Endothelial cell (in vitro differentiated cells): Measurements from ENCODE around the gene MRPS18B. TPM values are rescaled to one million over a fixed set of nuclear protein-coding genes. Genes with fewer than 3 reads are reported as not detected.
A peak's percentile ranks its signal among the peaks of the same experiment; 100 is the strongest.

Experiments
- DNase-seq: peaks from one replicate; pipeline ENCODE4 v3.0.0; 2021; ENCODE audit warnings: low spot score
- H3K27ac Mint-ChIP-seq: one replicate; pipeline ENCODE4 v1.8.0; 2021; ENCODE audit warnings: mixed read lengths, inconsistent platforms; ENCODE audit not compliant: unreplicated experiment
- H3K27me3 Mint-ChIP-seq: one replicate; pipeline ENCODE4 v1.8.0; 2021; ENCODE audit warnings: mild to moderate bottlenecking, moderate library complexity, mixed read lengths, inconsistent platforms; ENCODE audit not compliant: unreplicated experiment
- H3K36me3 Mint-ChIP-seq: one replicate; pipeline ENCODE4 v1.8.0; 2021; ENCODE audit warnings: mild to moderate bottlenecking, low read depth, mixed read lengths, inconsistent platforms; ENCODE audit not compliant: unreplicated experiment
- H3K4me1 Mint-ChIP-seq: one replicate; pipeline ENCODE4 v1.8.0; 2021; ENCODE audit warnings: mild to moderate bottlenecking, mixed read lengths, inconsistent platforms; ENCODE audit not compliant: unreplicated experiment
- H3K4me3 Mint-ChIP-seq: one replicate; pipeline ENCODE4 v1.8.0; 2021; ENCODE audit warnings: mild to moderate bottlenecking, mixed read lengths, inconsistent platforms; ENCODE audit not compliant: unreplicated experiment
- H3K9me3 Mint-ChIP-seq: one replicate; pipeline ENCODE4 v1.8.0; 2021; ENCODE audit warnings: mixed read lengths, inconsistent platforms; ENCODE audit not compliant: unreplicated experiment
- CTCF ChIP-seq: fragments of 200-600 bp; sonication (generic); IDR thresholded peaks from one replicate; pipeline ENCODE4 v1.5.0; 2021; ENCODE audit warnings: antibody characterized with exemption; ENCODE audit not compliant: unreplicated experiment
- total RNA-seq: library from RNA; stranded (reverse); fragmentation: NEBNext Ultra II Directional; extraction: Animal tissue kit (Norgen Biotek cat#: 25700); gene quantifications from one replicate; pipeline ENCODE4 v1.2.1, GENCODE V29; 2021; ENCODE audit not compliant: unreplicated experiment

Gene MRPS18B
- total RNA-seq, 1 donor from 2014 or later: 39.8 TPM

- Mint-ChIP-seq H3K27ac (peak overlapping the region; percentile 92), H3K4me3 (peak overlapping the region; percentile 91)
- no peak for TF ChIP-seq CTCF
Measured at GRCh38 chr6:30645989-30646388, 28.3 kb downstream of the MRPS18B start.

DNA sequence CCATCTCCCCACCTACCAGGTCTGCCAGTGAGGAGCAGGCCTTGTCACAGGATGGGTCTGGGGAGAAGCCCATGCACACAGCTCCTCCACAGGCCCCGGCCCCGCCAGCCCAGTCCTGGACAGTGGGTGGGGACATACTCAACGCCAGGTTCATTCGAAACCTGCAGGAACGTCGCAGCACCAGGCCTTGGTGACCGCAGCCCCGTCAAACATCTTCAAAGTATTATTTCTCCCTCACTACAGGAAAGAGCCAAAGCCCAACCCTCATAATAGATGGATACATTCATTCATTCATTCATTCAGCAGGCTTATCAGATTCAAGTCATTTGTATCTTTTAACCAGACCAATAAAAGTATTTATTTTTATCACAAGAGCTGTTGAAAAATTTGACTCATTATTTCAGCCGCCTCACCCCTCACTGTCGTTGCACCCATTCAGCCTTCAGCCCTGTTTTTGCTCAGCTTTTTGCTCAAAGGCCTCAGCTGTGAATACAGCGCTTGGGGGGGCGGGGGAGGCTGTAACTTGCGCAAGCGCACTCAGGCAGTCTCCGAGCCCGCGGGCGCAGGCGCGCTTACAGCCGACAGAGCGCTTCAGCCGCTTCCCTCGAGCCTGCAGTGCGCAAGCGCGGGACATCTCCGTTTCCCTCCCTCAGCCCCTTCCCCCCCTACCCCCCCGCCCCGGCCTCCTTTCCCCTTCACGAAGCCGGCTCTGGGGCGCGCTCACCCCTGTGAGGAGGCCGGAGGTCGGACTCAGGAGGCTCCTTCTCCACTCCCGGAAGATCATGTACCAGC lies 29.0 kb downstream of the MRPS18B start, which contains the start of gene C6orf136:
C6orf136 (plus strand) TSS at position 684 of the 792 bp plus-strand sequence; CDS start at position 783, 99 bp downstream.
- Mint-ChIP-seq H3K27ac (peak within 1 kb of the TSS; percentile 92), H3K27me3 (peaks cover 7% of the 10 kb centered on the region), H3K36me3 (peaks cover 31% of the 10 kb centered on the region), H3K9me3 (no peaks in the 10 kb centered on the region), H3K4me1 (peaks cover 48% of the 10 kb centered on the region), H3K4me3 (peak within 1 kb of the TSS; percentile 93)
- no peak for TF ChIP-seq CTCF
- DNase-seq: peak; percentile 87

More at GRCh38 chr6:30645989-30646388, 28.3 kb downstream of the MRPS18B start:
- Mint-ChIP-seq H3K4me1 (peaks cover 53% of the 10 kb centered on the region), H3K36me3 (peaks cover 31% of the 10 kb centered on the region), H3K27me3 (peaks cover 7% of the 10 kb centered on the region), H3K9me3 (no peaks in the 10 kb centered on the region)
- no peak for DNase-seq

- no peak for TF ChIP-seq CTCF
- peaks cover 38% of the 10 kb centered on the region for H3K36me3 Mint-ChIP-seq
- peak overlapping the region; percentile 74 for H3K27ac Mint-ChIP-seq
- peak; percentile 73 for DNase-seq
- H3K4me1 Mint-ChIP-seq: peaks cover 44% of the 10 kb centered on the region
- H3K9me3 Mint-ChIP-seq: no peaks in the 10 kb centered on the region
- H3K4me3 Mint-ChIP-seq: peak overlapping the region; percentile 93
- H3K27me3 Mint-ChIP-seq: peaks cover 7% of the 10 kb centered on the region
Measured at GRCh38 chr6:30647242-30648116, 29.8 kb downstream of the MRPS18B start.

- Mint-ChIP-seq H3K4me3 (no peak overlapping the region), H3K27me3 (peaks cover 1% of the 10 kb centered on the region), H3K27ac (no peak overlapping the region), H3K4me1 (peaks cover 19% of the 10 kb centered on the region), H3K9me3 (no peaks in the 10 kb centered on the region), H3K36me3 (peaks cover 38% of the 10 kb centered on the region)
- no peak for DNase-seq
- no peak for TF ChIP-seq CTCF
Measured at GRCh38 chr6:30651143-30651542, 33.5 kb downstream of the MRPS18B start.
